Activated naive CD4-positive, alpha-beta T cell treated with anti-CD3 and anti-CD28 coated beads, Interleukin-2, amount 50 U/mL, for 24 hours (primary cell): ENCODE data around the gene HSPG2.
"Not testable (repeated sequence)": the region's sequence is repeated elsewhere in the genome, so short reads cannot be mapped to it uniquely, and the experiment has no call there.

ENCODE experiments used
- H3K27ac Mint-ChIP-seq: one replicate; pipeline ENCODE4 v1.8.0; 2021; ENCODE audit warnings: mild to moderate bottlenecking, mixed read lengths
- H3K27me3 Mint-ChIP-seq: one replicate; pipeline ENCODE4 v1.8.0; 2021; ENCODE audit warnings: mixed read lengths
- H3K36me3 Mint-ChIP-seq: one replicate; pipeline ENCODE4 v1.8.0; 2021; ENCODE audit warnings: mixed read lengths
- H3K4me1 Mint-ChIP-seq: one replicate; pipeline ENCODE4 v1.8.0; 2021; ENCODE audit warnings: mixed read lengths
- H3K4me3 Mint-ChIP-seq: one replicate; pipeline ENCODE4 v1.8.0; 2021; ENCODE audit warnings: mild to moderate bottlenecking, mixed read lengths
- H3K9me3 Mint-ChIP-seq: one replicate; pipeline ENCODE4 v1.8.0; 2021; ENCODE audit warnings: mixed read lengths

The HSPG2 gene

DNA sequence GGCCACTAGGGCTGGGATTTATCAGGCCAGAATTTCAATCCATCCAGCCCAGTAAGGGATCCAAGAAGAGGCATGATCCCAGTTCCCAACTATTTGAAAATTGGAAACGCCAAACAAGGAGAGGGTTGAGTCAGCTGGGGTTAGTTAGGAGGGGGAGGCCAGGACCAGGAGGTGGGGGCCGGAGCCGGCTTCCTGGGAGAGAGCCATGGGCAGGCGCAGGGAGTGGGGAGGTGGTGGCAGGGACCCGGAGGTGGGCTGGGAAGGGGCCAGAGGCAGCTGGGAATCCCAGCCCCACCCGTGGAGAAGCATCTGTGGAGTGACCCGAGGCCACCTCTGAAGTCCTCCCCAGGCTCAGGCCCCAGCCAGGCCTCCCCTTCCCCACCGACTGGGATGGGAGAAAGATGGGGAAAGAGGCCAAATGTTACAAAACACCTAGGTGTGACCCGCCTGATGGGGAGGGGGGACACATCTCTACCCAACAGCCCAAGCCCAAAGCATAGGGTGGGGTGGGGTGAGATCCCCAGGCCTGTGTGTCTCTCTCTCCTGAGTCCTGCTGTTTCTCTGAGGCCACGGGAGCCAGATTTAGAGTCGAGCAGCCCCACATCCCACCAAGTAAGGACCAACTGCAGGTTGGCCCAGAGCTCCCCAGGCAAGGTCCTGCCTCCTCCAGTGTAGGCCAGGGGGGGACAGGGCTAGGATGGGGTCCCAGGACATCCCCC lies 10.1 kb downstream of the HSPG2 start:
- Mint-ChIP-seq H3K4me3 (no peak overlapping the region), H3K36me3 (no peaks in the 10 kb centered on the region), H3K27me3 (no peaks in the 10 kb centered on the region), H3K27ac (no peak overlapping the region), H3K9me3 (no peaks in the 10 kb centered on the region), H3K4me1 (no peaks in the 10 kb centered on the region)

DNA sequence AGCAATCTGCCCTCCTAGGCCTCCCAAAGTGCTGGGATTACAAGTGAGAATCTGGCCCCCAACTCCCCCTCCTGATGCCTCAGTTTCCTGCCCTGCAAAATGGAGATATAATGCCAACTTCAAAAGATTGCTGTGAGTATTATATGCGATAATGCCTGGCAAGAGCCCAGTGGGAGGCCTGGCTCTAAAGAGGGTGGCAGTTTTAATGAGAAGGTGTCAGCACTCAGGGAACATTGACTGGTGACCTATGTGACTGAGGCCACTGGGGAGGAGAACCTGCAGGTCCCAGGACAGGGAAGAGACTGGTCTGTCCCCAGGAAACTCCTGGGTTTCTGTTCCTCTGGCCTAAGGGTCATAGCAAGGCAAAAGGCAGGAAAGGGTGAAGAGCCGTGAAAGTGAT lies 11.0 kb downstream of the HSPG2 start:
- no peak overlapping the region for H3K4me3 Mint-ChIP-seq
- H3K9me3 Mint-ChIP-seq = no peaks in the 10 kb centered on the region
- no peaks in the 10 kb centered on the region for H3K36me3 Mint-ChIP-seq
- no peaks in the 10 kb centered on the region for H3K4me1 Mint-ChIP-seq
- H3K27me3 Mint-ChIP-seq = no peaks in the 10 kb centered on the region
- H3K27ac Mint-ChIP-seq = no peak overlapping the region

- H3K36me3 Mint-ChIP-seq = no peaks in the 10 kb centered on the region
- H3K4me3 Mint-ChIP-seq = no peak overlapping the region
- no peaks in the 10 kb centered on the region for H3K27me3 Mint-ChIP-seq
- no peak overlapping the region for H3K27ac Mint-ChIP-seq
- no peaks in the 10 kb centered on the region for H3K4me1 Mint-ChIP-seq
- H3K9me3 Mint-ChIP-seq = no peaks in the 10 kb centered on the region
Measured at GRCh38 chr1:21925334-21925940, 11.7 kb downstream of the HSPG2 start.

- H3K27me3 Mint-ChIP-seq = no peaks in the 10 kb centered on the region
- H3K4me3 Mint-ChIP-seq = no peak overlapping the region
- H3K4me1 Mint-ChIP-seq = no peaks in the 10 kb centered on the region
- no peaks in the 10 kb centered on the region for H3K36me3 Mint-ChIP-seq
- H3K27ac Mint-ChIP-seq = no peak overlapping the region
- H3K9me3 Mint-ChIP-seq = no peaks in the 10 kb centered on the region
Measured at GRCh38 chr1:21924503-21925005, 12.6 kb downstream of the HSPG2 start.

GRCh38 chr1:21922090-21923013 lies 14.8 kb downstream of the HSPG2 start:
- no peaks in the 10 kb centered on the region for H3K27me3 Mint-ChIP-seq
- no peak overlapping the region for H3K4me3 Mint-ChIP-seq
- H3K4me1 Mint-ChIP-seq = no peaks in the 10 kb centered on the region
- no peaks in the 10 kb centered on the region for H3K9me3 Mint-ChIP-seq
- no peak overlapping the region for H3K27ac Mint-ChIP-seq
- no peaks in the 10 kb centered on the region for H3K36me3 Mint-ChIP-seq

DNA sequence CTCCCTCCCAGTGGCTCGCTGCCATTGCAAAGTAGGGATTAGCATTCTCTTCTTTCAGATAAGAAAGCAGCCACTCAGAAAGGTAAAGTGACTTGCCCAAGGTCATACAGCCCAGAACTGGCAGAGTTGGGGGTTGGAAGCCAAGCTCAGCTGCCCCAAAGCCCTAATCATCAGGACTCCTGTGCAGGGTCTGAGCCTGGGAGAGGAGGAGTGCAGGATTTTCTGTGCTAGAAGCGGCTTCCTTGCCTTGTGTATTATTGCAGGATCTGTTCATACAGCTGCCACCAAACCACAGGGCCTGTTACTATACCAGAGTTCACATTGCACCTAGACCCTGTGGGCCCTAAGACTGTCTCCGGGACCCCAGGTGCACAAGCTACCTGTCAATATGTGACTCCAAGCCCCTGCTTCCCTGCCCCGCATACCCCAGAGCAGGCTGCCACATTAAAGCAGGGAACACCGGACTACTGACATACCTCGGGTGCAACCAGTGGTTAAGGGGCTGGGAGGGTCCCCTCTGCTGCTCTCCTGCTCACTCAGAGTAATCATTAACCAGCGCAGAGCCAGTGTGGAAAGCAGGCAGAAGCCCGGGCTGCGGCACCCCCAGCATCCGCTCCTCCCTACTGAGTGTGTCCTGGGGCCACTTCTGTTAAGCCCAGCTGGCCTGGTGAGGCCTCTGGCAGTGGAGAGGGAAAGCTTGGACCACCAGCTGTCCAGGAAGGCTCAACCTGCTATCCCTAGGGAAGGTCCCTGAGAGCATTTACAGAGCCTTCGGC lies 15.8 kb downstream of the HSPG2 start:
- Mint-ChIP-seq H3K9me3 (no peaks in the 10 kb centered on the region), H3K36me3 (no peaks in the 10 kb centered on the region), H3K4me3 (no peak overlapping the region), H3K4me1 (no peaks in the 10 kb centered on the region), H3K27ac (no peak overlapping the region), H3K27me3 (no peaks in the 10 kb centered on the region)

GRCh38 chr1:21919520-21919919 lies 17.6 kb downstream of the HSPG2 start:
- Mint-ChIP-seq H3K27me3 (no peaks in the 10 kb centered on the region), H3K4me1 (no peaks in the 10 kb centered on the region), H3K27ac (no peak overlapping the region), H3K4me3 (no peak overlapping the region), H3K9me3 (no peaks in the 10 kb centered on the region), H3K36me3 (no peaks in the 10 kb centered on the region)

DNA sequence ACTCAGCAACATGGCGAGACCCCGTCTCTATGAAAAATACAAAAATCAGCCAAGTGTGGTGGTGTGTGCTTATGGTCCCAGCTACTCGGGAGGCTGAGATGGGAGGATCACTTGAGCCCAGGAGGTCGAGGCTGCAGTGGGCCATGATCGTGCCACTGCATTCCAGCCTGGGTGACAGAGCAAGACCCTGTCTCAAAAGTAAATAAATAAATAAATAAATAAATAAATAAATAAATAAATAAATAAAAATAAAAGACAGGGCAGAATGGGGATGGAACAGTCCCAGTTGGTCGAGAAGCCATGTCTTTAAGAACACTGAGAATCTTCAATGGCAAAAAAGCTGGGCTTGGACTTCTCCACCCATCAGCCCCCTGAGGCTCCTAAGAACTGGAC lies 19.9 kb downstream of the HSPG2 start:
- H3K27ac Mint-ChIP-seq, H3K4me3 Mint-ChIP-seq: not testable (repeated sequence)

DNA sequence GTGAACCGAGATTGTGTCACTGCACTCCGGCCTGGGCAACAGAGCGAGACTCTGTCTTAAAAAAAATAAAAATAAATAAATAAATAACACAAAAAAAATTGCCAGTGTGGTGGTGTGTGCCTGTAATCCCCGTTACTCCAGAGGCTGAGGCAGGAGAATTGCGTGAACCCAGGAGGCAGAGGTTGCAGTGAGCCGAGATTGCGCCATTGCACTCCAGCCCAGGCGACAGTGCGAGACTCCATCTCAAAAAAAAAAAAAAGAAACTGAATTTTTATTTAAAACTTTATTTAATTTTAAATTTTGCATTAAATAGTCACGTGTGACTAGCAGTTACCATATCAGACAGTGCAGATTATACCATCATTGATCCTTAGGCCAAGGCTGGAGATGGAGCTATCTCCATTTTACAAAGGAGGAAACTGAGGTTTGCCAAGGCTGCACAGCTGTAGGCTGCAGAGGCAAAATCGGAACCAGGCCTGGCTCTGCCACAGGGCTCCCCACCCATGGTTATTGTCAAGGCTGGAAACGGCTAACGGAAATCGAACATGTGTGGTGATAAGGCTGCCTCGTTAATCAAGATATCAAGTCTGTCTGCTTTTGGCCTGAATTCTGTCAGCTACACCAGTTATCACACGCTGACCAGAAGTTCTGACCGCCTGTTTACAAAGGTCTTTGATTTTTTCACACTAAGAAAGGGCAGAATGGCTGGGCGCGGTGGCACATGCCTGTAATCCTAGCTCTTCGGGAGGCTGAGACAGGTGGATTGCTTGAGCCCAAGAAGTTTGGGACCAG lies 20.5 kb downstream of the HSPG2 start:
- Mint-ChIP-seq H3K36me3 (no peaks in the 10 kb centered on the region), H3K4me3 (no peak overlapping the region), H3K27me3 (no peaks in the 10 kb centered on the region), H3K27ac (no peak overlapping the region), H3K4me1 (no peaks in the 10 kb centered on the region), H3K9me3 (no peaks in the 10 kb centered on the region)

More for the DNA sequence above, 19.9 kb downstream of the HSPG2 start:
- H3K27me3 Mint-ChIP-seq, H3K4me1 Mint-ChIP-seq, H3K9me3 Mint-ChIP-seq, H3K36me3 Mint-ChIP-seq: not testable (repeated sequence)

- Mint-ChIP-seq H3K9me3 (no peaks in the 10 kb centered on the region), H3K4me3 (no peak overlapping the region), H3K27me3 (no peaks in the 10 kb centered on the region), H3K27ac (no peak overlapping the region), H3K4me1 (peaks cover 3% of the 10 kb centered on the region), H3K36me3 (no peaks in the 10 kb centered on the region)
Measured at GRCh38 chr1:21914880-21915640, 22.1 kb downstream of the HSPG2 start.

DNA sequence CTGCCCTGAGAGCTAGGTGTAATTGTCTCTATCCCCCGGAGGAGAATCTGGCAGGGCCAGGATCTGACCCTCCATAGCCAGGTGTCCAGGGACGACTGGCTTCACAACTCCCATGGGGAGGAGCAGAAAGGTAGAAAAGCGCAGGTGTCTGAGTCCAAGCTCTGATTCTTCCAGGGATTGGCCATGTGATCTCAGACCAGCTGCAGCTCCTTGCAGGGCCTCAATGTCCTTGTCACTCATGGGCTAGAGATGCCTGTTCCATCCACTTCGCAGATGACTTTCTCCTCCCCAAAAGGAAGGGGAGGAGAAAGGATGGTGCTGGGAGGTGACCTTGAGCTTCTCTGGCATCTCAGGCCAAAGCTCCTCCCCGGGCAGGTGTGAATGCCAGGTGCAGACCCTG lies 22.7 kb downstream of the HSPG2 start:
- H3K4me3 Mint-ChIP-seq = no peak overlapping the region
- H3K27ac Mint-ChIP-seq = no peak overlapping the region
- no peaks in the 10 kb centered on the region for H3K9me3 Mint-ChIP-seq
- peaks cover 9% of the 10 kb centered on the region for H3K4me1 Mint-ChIP-seq
- no peaks in the 10 kb centered on the region for H3K36me3 Mint-ChIP-seq
- no peaks in the 10 kb centered on the region for H3K27me3 Mint-ChIP-seq

DNA sequence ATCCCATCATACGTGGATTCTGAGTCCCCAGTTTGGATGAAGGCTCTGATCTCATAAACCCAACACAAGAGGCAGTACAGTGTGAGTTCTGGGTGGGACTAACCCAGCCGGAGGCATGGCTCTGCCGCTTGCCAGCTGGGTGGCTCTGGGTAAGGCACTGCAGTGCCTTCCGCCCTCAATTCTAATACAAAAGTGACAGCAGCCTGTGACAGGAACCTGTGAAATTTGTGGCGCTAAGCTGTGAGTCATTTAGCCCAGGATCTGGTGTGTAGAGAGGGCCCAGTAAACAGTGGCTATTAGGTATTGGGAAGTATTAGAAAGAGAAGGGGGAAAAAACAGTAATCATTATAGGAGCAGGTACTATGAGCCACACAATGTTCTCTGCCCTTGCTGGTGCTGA lies 23.3 kb downstream of the HSPG2 start:
- Mint-ChIP-seq H3K9me3 (no peaks in the 10 kb centered on the region), H3K4me3 (no peak overlapping the region), H3K36me3 (no peaks in the 10 kb centered on the region), H3K4me1 (peaks cover 15% of the 10 kb centered on the region), H3K27ac (no peak overlapping the region), H3K27me3 (no peaks in the 10 kb centered on the region)

DNA sequence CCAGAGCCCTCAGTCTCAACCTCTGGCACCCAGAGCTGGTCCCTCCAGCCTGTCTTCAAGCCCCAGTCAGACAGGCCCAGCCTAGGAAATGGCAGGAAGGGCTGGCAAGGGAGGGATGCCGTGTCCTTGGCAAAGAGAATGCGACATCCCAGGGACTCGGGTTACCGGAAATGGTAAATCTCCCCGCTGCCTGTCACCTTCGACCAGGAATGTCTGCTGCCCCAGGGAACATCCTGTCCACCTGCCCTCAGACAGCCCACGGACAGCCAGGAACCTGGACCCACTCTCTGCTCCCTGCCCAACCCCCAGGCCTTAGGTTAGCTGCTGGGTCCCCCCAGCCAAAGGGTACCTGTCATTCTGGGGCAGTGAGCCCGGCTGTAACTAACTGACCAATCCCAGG lies 23.9 kb downstream of the HSPG2 start:
- no peak overlapping the region for H3K27ac Mint-ChIP-seq
- H3K36me3 Mint-ChIP-seq = no peaks in the 10 kb centered on the region
- no peaks in the 10 kb centered on the region for H3K27me3 Mint-ChIP-seq
- H3K4me1 Mint-ChIP-seq = peaks cover 15% of the 10 kb centered on the region
- no peak overlapping the region for H3K4me3 Mint-ChIP-seq
- no peaks in the 10 kb centered on the region for H3K9me3 Mint-ChIP-seq

- Mint-ChIP-seq H3K27me3 (no peaks in the 10 kb centered on the region), H3K27ac (no peak overlapping the region), H3K4me3 (no peak overlapping the region), H3K4me1 (peaks cover 15% of the 10 kb centered on the region), H3K9me3 (no peaks in the 10 kb centered on the region), H3K36me3 (no peaks in the 10 kb centered on the region)
Measured at GRCh38 chr1:21912038-21912758, 24.9 kb downstream of the HSPG2 start.
